Kidney (tissue), 14 donors: ENCODE measurements around the gene DLGAP3. TPM values are rescaled to one million over a fixed set of nuclear protein-coding genes. Genes with fewer than 3 reads are reported as not detected.
A peak's percentile ranks its signal among the peaks of the same experiment; 100 is the strongest.

Experiments used
- DNase-seq, 5 donors: peaks; one replicate each; pipeline ENCODE4 v3.0.0-alpha.2; 2013 to 2020
- FAIRE-seq: peaks from 2 replicates; lab custom pipeline; 2012; peaks lifted over from hg19 to GRCh38; lab: Jason Lieb, UNC
- H3K27ac ChIP-seq, 2 donors: one replicate each; pipeline ENCODE4 v1.7.0; 2013; ENCODE audit warnings: low read depth in 2 of 2, low read length in 2 of 2, inconsistent platforms in 1 of 2
- H3K27me3 ChIP-seq: one replicate; pipeline ENCODE4 v1.7.1; 2013; ENCODE audit warnings: low read length, inconsistent platforms; ENCODE audit not compliant: control insufficient read depth, insufficient read depth
- H3K36me3 ChIP-seq, 3 donors: one replicate each; pipeline versions ENCODE4 v1.7.0 to v1.7.1; 2013; ENCODE audit warnings: low read length in 3 of 3, control low read depth in 1 of 3, inconsistent platforms in 1 of 3; ENCODE audit not compliant: insufficient read depth in 3 of 3, control insufficient read depth in 2 of 3
- H3K4me1 ChIP-seq, 3 donors: one replicate each; pipeline versions ENCODE4 v1.7.0 to v1.7.1; 2013; ENCODE audit warnings: low read length in 3 of 3, inconsistent platforms in 1 of 3, low read depth in 1 of 3; ENCODE audit not compliant: control insufficient read depth in 2 of 3, insufficient read depth in 2 of 3
- H3K4me3 ChIP-seq, 3 donors: one replicate each; pipeline versions ENCODE4 v1.7.0 to v1.8.1; 2013; ENCODE audit warnings: low read length in 3 of 3, control low read depth in 1 of 3, inconsistent platforms in 1 of 3
- H3K9ac ChIP-seq, 3 donors: one replicate each; pipeline versions ENCODE4 v1.7.0 to v1.7.1; 2013; ENCODE audit warnings: low read length in 3 of 3, control low read depth in 1 of 3, inconsistent platforms in 1 of 3
- H3K9me3 ChIP-seq, 3 donors: one replicate each; pipeline versions ENCODE4 v1.7.0 to v1.7.1; 2013; ENCODE audit warnings: low read length in 3 of 3, control low read depth in 1 of 3, inconsistent platforms in 1 of 3; ENCODE audit not compliant: control insufficient read depth in 2 of 3, insufficient read depth in 1 of 3
- intact Hi-C: fragments of 100-400 bp; cut with DNase I; formaldehyde crosslinking; loops from one replicate; pipeline ENCODE4 v1.11.1; 2022
- polyA plus RNA-seq: library from polyadenylated mRNA; stranded (reverse); fragments of 350-450 nt; fragmentation: Illumina TruSeq; extraction: RNeasy Lipid Tissue Mini Kit (QIAGEN cat#74804); gene quantifications from one replicate; pipeline ENCODE4 v1.2.3, GENCODE V29; 2014; ENCODE audit warnings: low read depth, low replicate concordance; ENCODE audit not compliant: insufficient read depth
- total RNA-seq: library from RNA; stranded (reverse); fragmentation: NEBNext Ultra II Directional; extraction: Animal tissue kit (Norgen Biotek cat#: 25700); gene quantifications from one replicate; pipeline ENCODE4 v1.2.1, GENCODE V29; 2021
- TF ChIP-seq, protein P1 (sequence below): IDR thresholded peaks from 3 replicates; pipeline ENCODE4 v1.5.1; 2012; ENCODE audit warnings: mild to moderate bottlenecking, moderate library complexity, borderline replicate concordance; ENCODE audit not compliant: insufficient read depth; ENCODE audit errors: extremely low read depth
- donor health status: control.
- donor health status: control.
- donor health status: control.
- donor health status: control.
- donor health status: control.
- donor health status: DM: yes; HTN: yes; CAD: no.
- donor health status: Normal renal cell carcinoma (clear cell type).

The DLGAP3 gene
- total and polyA plus RNA-seq, 2 donors from 2014 or later: 0.71 to 1.0 TPM

DNA sequence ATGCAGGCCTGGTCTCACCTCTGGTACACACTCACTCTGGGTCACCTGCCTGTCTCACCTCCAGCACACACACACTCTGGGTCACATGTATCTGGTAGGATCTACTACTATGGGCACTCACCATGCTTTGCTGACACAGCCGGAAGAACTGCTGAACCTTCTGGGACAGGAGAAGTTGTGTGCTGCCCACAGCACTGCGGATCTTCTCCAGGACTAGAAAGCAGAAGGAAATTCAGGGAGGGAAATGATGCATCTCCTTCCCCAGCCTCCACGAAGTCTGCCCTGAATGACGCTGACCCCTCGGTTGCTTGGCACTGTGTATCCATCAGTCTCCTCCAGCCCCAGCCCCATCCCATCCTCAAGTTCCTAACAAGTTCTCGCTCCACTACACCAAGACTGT is 62.0 kb downstream of the DLGAP3 start:
- peaks cover 0 to 2% (median 0%) of the 10 kb centered on the region in 3 donors for H3K4me1 ChIP-seq
- no peaks in the 10 kb centered on the region for H3K36me3 ChIP-seq
- H3K27ac ChIP-seq: no peak overlapping the region
- no peak overlapping the region for H3K9ac ChIP-seq
- no peak for FAIRE-seq
- no peaks in the 10 kb centered on the region for H3K27me3 ChIP-seq
- no peak overlapping the region for H3K4me3 ChIP-seq
- TF ChIP-seq, protein P1, sequence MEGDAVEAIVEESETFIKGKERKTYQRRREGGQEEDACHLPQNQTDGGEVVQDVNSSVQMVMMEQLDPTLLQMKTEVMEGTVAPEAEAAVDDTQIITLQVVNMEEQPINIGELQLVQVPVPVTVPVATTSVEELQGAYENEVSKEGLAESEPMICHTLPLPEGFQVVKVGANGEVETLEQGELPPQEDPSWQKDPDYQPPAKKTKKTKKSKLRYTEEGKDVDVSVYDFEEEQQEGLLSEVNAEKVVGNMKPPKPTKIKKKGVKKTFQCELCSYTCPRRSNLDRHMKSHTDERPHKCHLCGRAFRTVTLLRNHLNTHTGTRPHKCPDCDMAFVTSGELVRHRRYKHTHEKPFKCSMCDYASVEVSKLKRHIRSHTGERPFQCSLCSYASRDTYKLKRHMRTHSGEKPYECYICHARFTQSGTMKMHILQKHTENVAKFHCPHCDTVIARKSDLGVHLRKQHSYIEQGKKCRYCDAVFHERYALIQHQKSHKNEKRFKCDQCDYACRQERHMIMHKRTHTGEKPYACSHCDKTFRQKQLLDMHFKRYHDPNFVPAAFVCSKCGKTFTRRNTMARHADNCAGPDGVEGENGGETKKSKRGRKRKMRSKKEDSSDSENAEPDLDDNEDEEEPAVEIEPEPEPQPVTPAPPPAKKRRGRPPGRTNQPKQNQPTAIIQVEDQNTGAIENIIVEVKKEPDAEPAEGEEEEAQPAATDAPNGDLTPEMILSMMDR: no peak
- intact Hi-C loops: no loop called here
- DNase-seq: no peak
- H3K9me3 ChIP-seq: no peaks in the 10 kb centered on the region

DNA sequence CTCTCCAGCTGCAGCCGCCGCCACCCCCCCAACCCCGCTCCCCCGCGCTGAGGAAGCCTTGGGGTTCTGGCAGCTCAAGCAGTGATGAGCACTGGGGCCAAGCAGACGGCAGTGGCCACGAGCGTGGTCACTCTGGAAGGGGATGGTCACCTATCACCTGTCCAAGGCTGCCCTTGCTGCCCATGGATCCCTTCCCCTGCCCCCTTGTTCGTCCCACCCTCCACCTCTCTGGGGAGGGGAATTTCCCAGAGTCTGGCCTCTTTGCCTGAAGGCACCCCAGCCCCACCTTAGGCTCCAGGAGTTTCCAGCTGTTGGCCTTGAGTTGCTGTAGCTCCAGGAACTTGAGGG is 62.7 kb downstream of the DLGAP3 start:
- intact Hi-C loops: no loop called here

DNA sequence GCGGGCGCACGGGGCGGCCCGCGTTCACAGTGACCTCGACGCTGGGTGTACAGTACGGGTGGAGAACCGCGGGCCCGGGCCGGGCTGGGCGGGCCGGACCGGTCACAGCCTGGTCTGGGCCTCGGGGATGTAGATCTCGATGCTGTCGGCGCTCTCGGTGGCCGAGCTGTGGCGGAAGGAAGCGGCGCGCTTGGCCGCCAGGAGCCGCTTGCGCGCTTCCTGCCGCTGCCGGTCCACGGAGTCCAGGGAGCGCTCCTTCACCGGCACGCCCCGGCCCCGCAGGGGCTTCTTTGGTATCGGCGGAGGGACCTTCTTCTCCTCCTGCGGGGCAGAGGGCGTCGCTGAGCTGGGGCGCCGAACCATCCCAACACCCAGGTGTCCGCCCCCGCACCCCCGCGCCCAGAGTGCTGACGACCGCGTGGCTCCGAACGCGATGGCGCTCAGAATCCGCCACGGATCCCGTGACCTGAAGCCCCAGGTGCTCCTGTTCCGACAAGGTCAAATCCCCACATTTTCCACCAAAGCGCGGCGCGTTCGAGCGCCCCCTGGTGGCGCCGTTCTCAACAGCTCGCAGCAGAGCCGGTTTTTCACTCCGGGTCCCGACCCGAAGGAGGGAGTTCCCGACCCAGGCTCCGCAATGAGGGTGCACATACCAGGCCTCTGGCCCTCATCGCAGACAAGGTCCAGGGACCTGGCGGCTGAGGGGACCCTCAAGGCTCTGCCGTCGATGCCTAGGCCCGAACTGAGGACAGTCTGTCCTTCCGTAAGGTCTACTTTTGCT is 63.3 kb downstream of the DLGAP3 start:
- FAIRE-seq (no peak), DNase-seq (peak; percentile 78 to 93 (median 88))
- TF ChIP-seq, protein P1: peak; percentile 92
- intact Hi-C loops: no loop called here
- Histone ChIP-seq H3K4me3 (peak overlapping the region; percentile 54 to 79 (median 56)), H3K27ac (peak overlapping the region; percentile 91 to 92), H3K4me1 (peaks cover 0 to 2% (median 0%) of the 10 kb centered on the region in 3 donors), H3K9ac (peak overlapping the region; percentile 33 to 75 (median 70)), H3K9me3 (no peaks in the 10 kb centered on the region), H3K27me3 (no peaks in the 10 kb centered on the region), H3K36me3 (no peaks in the 10 kb centered on the region)

More for the DNA sequence above, 62.7 kb downstream of the DLGAP3 start:
- TF ChIP-seq, protein P1: no peak
- Histone ChIP-seq H3K4me1 (peaks cover 0 to 2% (median 0%) of the 10 kb centered on the region in 3 donors), H3K4me3 (peak overlapping the region in 2 of 3 donors; percentile 56 to 79), H3K27ac (peak overlapping the region; percentile 91 to 92), H3K27me3 (no peaks in the 10 kb centered on the region), H3K9me3 (no peaks in the 10 kb centered on the region), H3K36me3 (no peaks in the 10 kb centered on the region), H3K9ac (peak overlapping the region in 2 of 3 donors; percentile 70 to 75)
- no peak for DNase-seq
- FAIRE-seq: no peak
